Neural progenitor cell (in vitro differentiated cells): Measurements from ENCODE around the gene SLCO2B1. TPM values are rescaled to one million over a fixed set of nuclear protein-coding genes. Genes with fewer than 3 reads are reported as not detected.

Experiments
- DNase-seq: peaks from one replicate; pipeline ENCODE4 v3.0.0-alpha.2; 2016; ENCODE audit warnings: low spot score
- H2AFZ ChIP-seq: fragments of 200-600 bp; sonication (generic); replicated peaks from 2 replicates; pipeline ENCODE4 v1.6.1; 2016; ENCODE audit warnings: antibody characterized with exemption
- H3F3A ChIP-seq: fragments of 200-600 bp; sonication (generic); 2 replicates; pipeline ENCODE4 v1.6.1; 2016; ENCODE audit warnings: antibody characterized with exemption, low read depth
- H3K27ac ChIP-seq: fragments of 200-600 bp; sonication (generic); 2 replicates; pipeline ENCODE4 v1.5.1; 2016; ENCODE audit warnings: mild to moderate bottlenecking
- H3K27me3 ChIP-seq: fragments of 200-600 bp; sonication (generic); 2 replicates; pipeline ENCODE4 v1.6.1; 2016; ENCODE audit warnings: mild to moderate bottlenecking, moderate library complexity
- H3K36me3 ChIP-seq: fragments of 200-600 bp; sonication (generic); 2 replicates; pipeline ENCODE4 v1.5.1; 2016
- H3K4me1 ChIP-seq: fragments of 200-600 bp; sonication (generic); 2 replicates; pipeline ENCODE4 v1.6.1; 2016; ENCODE audit warnings: mixed run types
- H3K4me2 ChIP-seq: fragments of 200-600 bp; sonication (generic); 2 replicates; pipeline ENCODE4 v1.6.1; 2016
- H3K4me3 ChIP-seq: fragments of 200-600 bp; sonication (generic); 2 replicates; pipeline ENCODE4 v1.5.1; 2016
- H3K79me2 ChIP-seq: fragments of 200-600 bp; sonication (generic); 2 replicates; pipeline ENCODE4 v1.6.1; 2016; ENCODE audit warnings: low read depth
- H3K9ac ChIP-seq: fragments of 200-600 bp; sonication (generic); 2 replicates; pipeline ENCODE4 v1.6.1; 2016
- H3K9me3 ChIP-seq: fragments of 200-600 bp; sonication (generic); 2 replicates; pipeline ENCODE4 v1.5.1; 2016; ENCODE audit warnings: low read depth
- H4K20me1 ChIP-seq: fragments of 200-600 bp; sonication (generic); 2 replicates; pipeline ENCODE4 v1.6.1; 2016; ENCODE audit warnings: low read depth
- H3K27ac Mint-ChIP-seq: 3 replicates; pipeline ENCODE4 v1.8.0; 2021; ENCODE audit warnings: mixed read lengths
- H3K27me3 Mint-ChIP-seq: 2 replicates; pipeline ENCODE4 v1.8.0; 2022; ENCODE audit warnings: low read depth, mild to moderate bottlenecking, inconsistent platforms, moderate library complexity, mixed read lengths; ENCODE audit not compliant: insufficient read depth
- H3K36me3 Mint-ChIP-seq: 3 replicates; pipeline ENCODE4 v1.8.0; 2021; ENCODE audit warnings: mixed read lengths
- H3K4me1 Mint-ChIP-seq: 3 replicates; pipeline ENCODE4 v1.8.0; 2021; ENCODE audit warnings: mixed read lengths
- H3K4me3 Mint-ChIP-seq: 3 replicates; pipeline ENCODE4 v1.8.0; 2021; ENCODE audit warnings: mild to moderate bottlenecking, moderate library complexity, mixed read lengths
- H3K9me3 Mint-ChIP-seq: 3 replicates; pipeline ENCODE4 v1.8.0; 2020; ENCODE audit warnings: mixed read lengths
- EZH2 ChIP-seq: fragments of 200-600 bp; sonication (generic); IDR thresholded peaks from 2 replicates; pipeline ENCODE4 v1.6.1; 2017; ENCODE audit warnings: antibody characterized with exemption, mild to moderate bottlenecking, moderate library complexity
- EZH2phosphoT487 ChIP-seq: fragments of 200-600 bp; sonication (generic); IDR thresholded peaks from 2 replicates; pipeline ENCODE4 v1.6.1; 2017; ENCODE audit warnings: antibody characterized with exemption
- total RNA-seq: library from RNA; depleted of rRNA; stranded (reverse); fragments of >200 nt; gene quantifications from 2 replicates; pipeline ENCODE4 v1.2.3, GENCODE V29; 2015; ENCODE audit warnings: low replicate concordance
- TF ChIP-seq, protein P1 (sequence below): fragments of 200-600 bp; sonication (generic); IDR thresholded peaks from 2 replicates; pipeline ENCODE4 v1.5.1; 2017; ENCODE audit warnings: antibody characterized with exemption, mild to moderate bottlenecking

Gene SLCO2B1
- total RNA-seq, 1 donor from 2014 or later = 0.07 TPM

DNA sequence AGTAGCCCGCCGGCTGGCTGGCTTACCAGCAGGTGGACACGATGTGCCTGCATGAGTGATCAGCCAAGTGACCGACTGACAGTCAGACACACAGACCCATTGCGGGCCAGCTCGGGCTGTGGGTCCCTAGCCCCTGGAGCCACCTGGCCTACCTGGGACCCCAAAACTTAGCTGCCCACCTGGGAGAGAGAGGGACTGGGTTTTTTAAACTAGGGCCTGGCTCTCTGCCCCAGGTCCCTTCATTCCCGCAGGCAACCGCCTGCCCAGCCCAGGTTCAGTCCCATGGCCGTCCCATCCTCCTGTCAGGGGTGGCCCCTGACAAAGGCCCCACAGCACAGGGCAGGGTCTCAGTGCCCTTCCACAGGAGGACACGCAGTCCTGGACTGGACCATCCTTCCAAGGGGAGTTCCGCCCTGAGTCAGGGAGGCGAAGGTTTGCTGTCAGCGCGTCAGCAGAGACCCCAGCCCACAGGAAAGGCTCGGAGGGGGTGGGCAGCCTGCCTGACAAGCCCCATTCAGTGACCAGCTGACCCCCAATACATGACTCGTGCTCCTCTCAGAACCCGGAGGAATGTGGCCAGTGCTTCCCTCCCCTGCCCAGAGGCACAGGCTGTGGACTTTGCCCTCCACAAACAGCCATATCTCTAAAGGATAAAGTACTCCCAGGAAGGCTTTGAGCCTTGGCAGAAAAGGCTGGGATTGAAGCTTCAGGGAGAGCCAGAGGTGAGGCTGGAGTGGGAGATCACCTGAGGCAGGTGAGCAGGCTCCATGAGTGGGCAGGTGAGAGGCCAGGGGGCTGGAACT is 8.4 kb downstream of the SLCO2B1 start:
- H3F3A ChIP-seq = no peaks in the 10 kb centered on the region
- peak; percentile 44 for DNase-seq
- Mint-ChIP-seq H3K9me3 (peaks cover 7% of the 10 kb centered on the region), H3K36me3 (no peaks in the 10 kb centered on the region), H3K27ac (no peak overlapping the region), H3K27me3 (peaks cover 4% of the 10 kb centered on the region), H3K4me3 (no peak overlapping the region), H3K4me1 (peaks cover 29% of the 10 kb centered on the region)
- no peak overlapping the region for H3K27ac ChIP-seq
- TF ChIP-seq, protein P1, sequence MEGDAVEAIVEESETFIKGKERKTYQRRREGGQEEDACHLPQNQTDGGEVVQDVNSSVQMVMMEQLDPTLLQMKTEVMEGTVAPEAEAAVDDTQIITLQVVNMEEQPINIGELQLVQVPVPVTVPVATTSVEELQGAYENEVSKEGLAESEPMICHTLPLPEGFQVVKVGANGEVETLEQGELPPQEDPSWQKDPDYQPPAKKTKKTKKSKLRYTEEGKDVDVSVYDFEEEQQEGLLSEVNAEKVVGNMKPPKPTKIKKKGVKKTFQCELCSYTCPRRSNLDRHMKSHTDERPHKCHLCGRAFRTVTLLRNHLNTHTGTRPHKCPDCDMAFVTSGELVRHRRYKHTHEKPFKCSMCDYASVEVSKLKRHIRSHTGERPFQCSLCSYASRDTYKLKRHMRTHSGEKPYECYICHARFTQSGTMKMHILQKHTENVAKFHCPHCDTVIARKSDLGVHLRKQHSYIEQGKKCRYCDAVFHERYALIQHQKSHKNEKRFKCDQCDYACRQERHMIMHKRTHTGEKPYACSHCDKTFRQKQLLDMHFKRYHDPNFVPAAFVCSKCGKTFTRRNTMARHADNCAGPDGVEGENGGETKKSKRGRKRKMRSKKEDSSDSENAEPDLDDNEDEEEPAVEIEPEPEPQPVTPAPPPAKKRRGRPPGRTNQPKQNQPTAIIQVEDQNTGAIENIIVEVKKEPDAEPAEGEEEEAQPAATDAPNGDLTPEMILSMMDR = no peak
- TF ChIP-seq EZH2phosphoT487 (no peak), EZH2 (no peak)
- H4K20me1 ChIP-seq = no peaks in the 10 kb centered on the region
- no peak overlapping the region for H2AFZ ChIP-seq
- H3K27me3 ChIP-seq = no peaks in the 10 kb centered on the region
- H3K9ac ChIP-seq = no peak overlapping the region
- H3K4me1 ChIP-seq = no peaks in the 10 kb centered on the region
- H3K4me2 ChIP-seq = no peak overlapping the region
- H3K79me2 ChIP-seq = no peaks in the 10 kb centered on the region
- H3K4me3 ChIP-seq = no peak overlapping the region
- H3K36me3 ChIP-seq = no peaks in the 10 kb centered on the region
- H3K9me3 ChIP-seq = no peaks in the 10 kb centered on the region

DNA sequence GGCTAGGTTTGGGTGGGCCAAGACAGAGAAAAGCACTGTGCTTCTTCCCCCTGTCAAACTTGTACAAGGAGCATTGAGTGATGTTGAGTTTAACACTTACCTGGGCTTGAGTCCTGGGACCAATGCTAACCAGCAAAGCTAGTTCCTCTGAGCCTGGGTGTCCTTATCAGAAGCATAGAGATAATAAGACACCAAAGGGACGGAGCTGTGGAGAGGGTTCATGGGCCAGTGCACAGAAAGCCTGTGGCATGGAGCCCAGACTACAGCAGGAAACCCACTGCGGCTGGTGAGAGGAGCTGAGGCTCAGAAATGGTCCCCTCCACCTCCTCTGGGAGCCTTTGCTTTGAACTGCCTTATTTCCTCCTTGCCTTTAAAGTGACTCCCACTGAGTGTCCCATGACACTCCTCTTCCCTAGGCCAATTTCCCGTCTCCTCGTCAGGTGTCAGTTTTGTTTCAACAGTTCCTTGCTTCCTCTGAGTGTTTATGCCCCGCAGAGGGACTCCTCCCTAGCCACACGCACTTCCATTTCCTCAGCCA is 9.4 kb downstream of the SLCO2B1 start:
- no peaks in the 10 kb centered on the region for H3K79me2 ChIP-seq
- H3K36me3 ChIP-seq = no peaks in the 10 kb centered on the region
- H3K4me2 ChIP-seq = no peak overlapping the region
- peaks cover 2% of the 10 kb centered on the region for H3K27me3 Mint-ChIP-seq
- no peaks in the 10 kb centered on the region for H4K20me1 ChIP-seq
- peaks cover 24% of the 10 kb centered on the region for H3K4me1 Mint-ChIP-seq
- no peaks in the 10 kb centered on the region for H3K4me1 ChIP-seq
- H3K27me3 ChIP-seq = no peaks in the 10 kb centered on the region
- no peak for DNase-seq
- H3K9me3 Mint-ChIP-seq = peaks cover 7% of the 10 kb centered on the region
- H2AFZ ChIP-seq = no peak overlapping the region
- H3K4me3 ChIP-seq = no peak overlapping the region
- no peak overlapping the region for H3K9ac ChIP-seq
- H3K4me3 Mint-ChIP-seq = no peak overlapping the region
- no peak overlapping the region for H3K27ac ChIP-seq
- no peak overlapping the region for H3K27ac Mint-ChIP-seq
- H3F3A ChIP-seq = no peaks in the 10 kb centered on the region
- TF ChIP-seq EZH2phosphoT487 (no peak), EZH2 (no peak)
- TF ChIP-seq, protein P1 = no peak
- no peaks in the 10 kb centered on the region for H3K9me3 ChIP-seq
- H3K36me3 Mint-ChIP-seq = no peaks in the 10 kb centered on the region

DNA sequence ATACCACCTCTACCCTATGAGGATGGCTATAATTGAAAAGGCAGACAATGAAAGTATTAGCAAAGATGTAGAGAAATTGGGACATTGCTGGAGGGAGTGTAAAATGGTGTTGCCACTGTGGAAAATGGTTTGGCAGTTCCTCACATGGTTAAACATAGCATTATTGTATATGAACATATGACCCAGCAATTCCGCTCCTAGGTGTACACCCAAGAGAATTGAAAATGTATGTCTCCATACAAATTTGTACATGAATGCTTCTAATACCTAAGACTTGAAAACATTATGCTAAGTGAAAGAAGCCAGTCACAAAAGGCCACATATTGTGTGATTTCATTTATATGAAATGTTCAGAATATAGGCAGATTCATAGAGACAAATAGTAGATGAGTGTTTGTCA is 10.0 kb downstream of the SLCO2B1 start:
- no peak for DNase-seq

More for the DNA sequence above, 10.0 kb downstream of the SLCO2B1 start:
- Mint-ChIP-seq H3K9me3 (peaks cover 7% of the 10 kb centered on the region), H3K27me3 (no peaks in the 10 kb centered on the region), H3K36me3 (no peaks in the 10 kb centered on the region), H3K27ac (peak overlapping the region; percentile 11), H3K4me1 (peaks cover 19% of the 10 kb centered on the region), H3K4me3 (peak overlapping the region; percentile 5)
- no peaks in the 10 kb centered on the region for H4K20me1 ChIP-seq
- TF ChIP-seq EZH2 = no peak
- TF ChIP-seq, protein P1 = no peak
- no peak for TF ChIP-seq EZH2phosphoT487
- H3K4me3 ChIP-seq = no peak overlapping the region
- H3K9me3 ChIP-seq = no peaks in the 10 kb centered on the region
- no peak overlapping the region for H2AFZ ChIP-seq
- H3K4me2 ChIP-seq = no peak overlapping the region
- H3K79me2 ChIP-seq = no peaks in the 10 kb centered on the region
- no peak overlapping the region for H3K9ac ChIP-seq
- no peaks in the 10 kb centered on the region for H3K36me3 ChIP-seq
- H3F3A ChIP-seq = no peaks in the 10 kb centered on the region
- H3K27me3 ChIP-seq = no peaks in the 10 kb centered on the region
- no peak overlapping the region for H3K27ac ChIP-seq
- H3K4me1 ChIP-seq = no peaks in the 10 kb centered on the region
